ENCODE measurements around the gene DYRK1A. TPM values are rescaled to one million over a fixed set of nuclear protein-coding genes. Genes with fewer than 3 reads are reported as not detected.

Gene DYRK1A
- total RNA-seq, 1 donor = 316 TPM

DNA sequence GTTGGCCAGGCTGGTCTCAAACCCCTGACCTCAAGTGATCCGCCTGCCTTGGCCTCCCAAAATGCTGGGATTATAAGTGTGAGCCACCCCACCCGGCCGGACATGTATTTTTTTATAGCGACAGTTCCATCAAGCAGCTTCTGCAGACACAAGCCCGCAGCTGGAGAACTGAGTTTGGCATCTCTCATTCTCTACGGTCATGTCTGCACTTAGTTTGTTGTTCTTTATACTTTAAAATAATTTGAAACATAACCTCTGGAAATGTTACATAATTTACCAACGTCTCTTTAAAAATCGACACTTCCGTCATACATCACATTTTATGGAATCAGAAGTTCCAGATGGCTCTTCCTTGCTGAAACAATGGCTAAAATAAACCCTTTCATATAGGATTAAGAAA is 183.6 kb downstream of the DYRK1A start:
- Histone ChIP-seq H3K9me3 (ENCODE audit: low read depth, low read length) (no peaks in the 10 kb centered on the region), H3K4me3 (ENCODE audit: low read length) (no peak overlapping the region), H3K4me1 (ENCODE audit: insufficient read depth, low read length) (peaks cover 4% of the 10 kb centered on the region), H3K27me3 (ENCODE audit: insufficient read depth, low read length) (peaks cover 9% of the 10 kb centered on the region)

DNA sequence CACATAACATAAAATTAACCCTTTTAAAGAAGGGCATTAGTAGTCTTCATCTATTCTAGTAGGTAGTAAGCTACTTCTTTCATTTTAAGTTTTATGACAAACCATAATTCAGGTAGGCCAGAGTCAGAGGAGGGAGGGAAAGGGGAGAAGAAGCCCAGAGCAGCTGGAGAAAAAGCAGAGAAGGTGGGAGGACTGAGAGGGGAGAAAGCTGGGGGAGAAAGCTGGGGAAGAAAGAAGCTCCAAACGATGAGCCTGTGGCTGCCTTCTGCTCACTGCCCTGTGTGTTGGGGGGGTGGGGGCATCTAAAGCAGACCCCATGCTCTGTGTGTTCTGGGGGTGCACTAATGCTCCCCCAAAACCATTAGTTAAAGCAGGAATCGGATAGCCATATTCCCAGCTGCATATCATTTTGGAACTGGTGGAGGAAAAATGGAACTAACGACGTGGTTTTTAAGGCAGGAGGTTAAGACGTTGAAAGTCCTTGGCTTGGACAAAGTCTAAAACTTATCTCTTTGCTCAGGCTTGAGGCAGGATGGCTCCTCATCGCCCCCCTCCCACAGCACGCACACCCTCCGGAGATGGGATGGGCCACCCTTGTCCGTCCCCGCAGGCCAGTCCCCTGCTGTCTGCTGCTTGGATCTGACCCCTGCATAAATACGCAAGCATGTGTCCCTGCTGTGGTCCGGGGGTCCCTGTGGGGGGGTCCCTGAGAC is 184.2 kb downstream of the DYRK1A start:
- Histone ChIP-seq H3K9me3 (ENCODE audit: low read depth, low read length) (no peaks in the 10 kb centered on the region), H3K4me3 (ENCODE audit: low read length) (no peak overlapping the region), H3K27me3 (ENCODE audit: insufficient read depth, low read length) (peaks cover 9% of the 10 kb centered on the region), H3K4me1 (ENCODE audit: insufficient read depth, low read length) (peaks cover 4% of the 10 kb centered on the region)

DNA sequence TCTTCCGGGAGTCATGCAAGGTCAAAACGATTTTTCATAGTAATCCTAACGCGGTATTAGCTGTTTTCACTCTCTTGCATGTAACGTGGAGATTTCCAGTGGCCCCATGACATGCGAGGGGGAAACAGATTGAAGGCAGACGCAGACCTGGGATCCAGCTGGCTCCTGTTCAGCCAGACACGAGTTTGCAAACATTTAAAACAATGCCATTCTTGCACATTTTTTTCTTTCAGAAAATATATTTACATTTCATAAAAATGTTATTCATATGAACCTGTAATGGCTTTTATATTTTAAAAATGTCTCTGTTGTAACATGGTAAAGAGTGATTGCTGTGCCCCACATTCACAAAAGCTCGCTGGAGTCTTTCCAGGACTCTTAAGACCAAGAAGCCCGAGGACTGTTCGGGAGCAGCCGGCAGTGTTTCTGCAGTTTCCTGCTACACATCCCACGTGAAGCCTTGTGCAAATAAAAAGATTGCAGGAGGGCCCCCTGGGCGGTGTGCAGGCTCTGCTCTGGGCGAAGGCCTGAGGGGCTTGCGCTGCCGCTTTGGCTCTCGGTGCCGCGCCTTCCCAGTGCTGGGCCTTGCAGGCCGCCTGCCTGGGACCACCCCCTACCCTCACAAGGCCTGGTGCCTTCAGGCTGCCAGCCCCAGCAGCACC is 184.9 kb downstream of the DYRK1A start:
- Histone ChIP-seq H3K4me1 (ENCODE audit: insufficient read depth, low read length) (peaks cover 4% of the 10 kb centered on the region), H3K27me3 (ENCODE audit: insufficient read depth, low read length) (peaks cover 8% of the 10 kb centered on the region), H3K9me3 (ENCODE audit: low read depth, low read length) (no peaks in the 10 kb centered on the region), H3K4me3 (ENCODE audit: low read length) (no peak overlapping the region)

DNA sequence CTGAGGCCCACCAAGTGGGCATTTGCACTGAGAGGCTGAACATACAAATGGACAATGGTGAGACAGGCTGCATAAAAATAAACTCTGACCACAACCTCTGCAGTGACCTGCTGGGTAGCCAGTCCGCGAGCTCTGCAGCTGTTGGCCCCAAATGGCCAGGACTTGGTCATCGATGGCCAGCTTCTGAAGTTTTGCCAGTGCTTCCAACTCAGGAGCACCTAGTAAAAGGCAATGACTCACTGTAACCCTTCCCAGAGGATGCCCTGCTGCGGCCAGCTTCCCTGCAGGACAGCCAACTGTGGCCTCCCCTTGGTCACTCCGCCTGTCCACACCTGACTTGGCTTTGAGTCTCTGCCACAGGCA is 185.4 kb downstream of the DYRK1A start:
- H3K27me3 ChIP-seq (ENCODE audit: insufficient read depth, low read length) = peaks cover 3% of the 10 kb centered on the region
- H3K4me1 ChIP-seq (ENCODE audit: insufficient read depth, low read length) = peaks cover under 1% of the 10 kb centered on the region
- no peak overlapping the region for H3K4me3 ChIP-seq (ENCODE audit: low read length)
- no peaks in the 10 kb centered on the region for H3K9me3 ChIP-seq (ENCODE audit: low read depth, low read length)

DNA sequence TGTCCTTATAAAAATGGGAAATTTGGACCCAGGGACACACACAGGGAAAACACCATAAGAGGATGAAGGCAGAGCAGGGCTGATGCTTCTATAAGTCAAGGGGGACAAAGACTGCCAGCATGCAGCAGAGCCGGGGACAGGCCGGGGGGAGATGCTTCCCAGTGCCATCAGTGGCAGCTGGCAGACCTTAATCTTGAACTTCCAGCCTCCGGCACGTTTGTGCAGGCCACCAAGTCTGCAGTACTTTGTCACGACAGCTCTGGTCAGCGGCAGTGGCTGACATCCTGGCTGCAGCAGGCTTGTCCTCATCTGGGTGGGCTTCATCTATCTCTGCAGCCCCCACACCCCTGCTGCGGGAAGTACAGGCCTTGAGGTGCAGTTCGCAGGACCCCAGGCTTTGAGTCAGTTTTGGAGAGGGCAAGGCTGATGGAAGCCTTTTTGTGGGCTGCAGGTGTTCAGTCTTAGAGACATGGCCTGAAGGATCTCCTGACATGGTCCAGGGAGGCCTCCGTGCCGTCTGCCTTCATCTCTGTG is 186.0 kb downstream of the DYRK1A start:
- no peak overlapping the region for H3K4me3 ChIP-seq (ENCODE audit: low read length)
- H3K4me1 ChIP-seq (ENCODE audit: insufficient read depth, low read length) = no peaks in the 10 kb centered on the region
- no peaks in the 10 kb centered on the region for H3K9me3 ChIP-seq (ENCODE audit: low read depth, low read length)
- no peaks in the 10 kb centered on the region for H3K27me3 ChIP-seq (ENCODE audit: insufficient read depth, low read length)

DNA sequence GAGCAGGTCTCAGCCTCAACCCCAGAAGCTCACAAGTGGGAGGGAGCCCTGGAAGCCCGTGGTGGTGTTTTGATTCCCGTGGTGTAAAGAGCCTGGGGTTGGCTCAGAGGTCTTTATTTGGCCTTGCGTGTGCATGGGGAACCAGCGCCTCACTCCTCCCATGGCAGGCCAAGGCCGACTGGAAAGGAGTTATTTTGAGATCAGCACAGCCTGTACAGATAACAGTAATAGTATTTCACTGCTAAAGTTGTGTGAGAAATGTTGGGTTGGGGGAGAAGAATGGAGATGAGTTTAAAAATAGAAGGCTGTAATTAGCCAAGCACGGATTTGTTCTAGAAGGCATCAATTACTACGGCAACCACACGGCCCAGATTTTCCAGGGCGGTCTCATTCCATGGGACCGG is 186.5 kb downstream of the DYRK1A start:
- no peaks in the 10 kb centered on the region for H3K9me3 ChIP-seq (ENCODE audit: low read depth, low read length)
- H3K4me3 ChIP-seq (ENCODE audit: low read length) = no peak overlapping the region
- no peaks in the 10 kb centered on the region for H3K27me3 ChIP-seq (ENCODE audit: insufficient read depth, low read length)
- no peaks in the 10 kb centered on the region for H3K4me1 ChIP-seq (ENCODE audit: insufficient read depth, low read length)

DNA sequence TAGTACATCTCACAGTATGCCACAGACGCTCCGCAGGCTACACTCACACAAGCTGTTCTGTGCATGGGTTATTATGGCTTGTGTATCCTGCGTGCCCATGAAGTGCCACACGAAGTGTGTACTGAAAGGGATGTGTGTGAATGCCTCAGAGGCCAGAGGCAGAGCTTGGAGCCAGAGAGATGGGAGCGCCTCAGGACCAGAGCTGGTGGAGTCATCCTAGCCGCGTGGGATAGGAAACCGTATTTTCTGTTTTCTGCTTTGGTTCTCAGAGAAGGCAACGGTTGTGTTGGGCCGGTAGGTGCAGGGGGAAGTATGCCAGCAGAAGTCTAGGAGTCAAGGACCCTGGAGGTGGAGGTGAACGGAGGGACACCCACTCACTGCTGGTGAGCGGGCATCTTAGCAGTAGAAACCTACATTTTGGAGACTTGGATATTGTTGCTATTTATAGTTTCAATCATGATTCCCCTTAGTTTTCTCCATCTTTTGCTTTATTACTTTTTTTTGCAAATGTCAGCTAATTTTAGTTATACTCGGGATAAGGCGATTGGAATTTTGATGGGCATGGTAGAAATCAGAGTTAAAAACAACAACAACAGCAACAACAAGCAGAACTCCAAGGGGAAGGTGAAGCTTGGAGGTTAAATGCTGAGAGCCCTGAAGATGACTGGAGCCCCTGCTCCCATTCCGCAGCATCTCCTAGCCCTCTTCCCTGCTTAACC is 188.2 kb downstream of the DYRK1A start:
- H3K27me3 ChIP-seq (ENCODE audit: insufficient read depth, low read length) = no peaks in the 10 kb centered on the region
- H3K4me3 ChIP-seq (ENCODE audit: low read length) = no peak overlapping the region
- H3K9me3 ChIP-seq (ENCODE audit: low read depth, low read length) = no peaks in the 10 kb centered on the region
- H3K4me1 ChIP-seq (ENCODE audit: insufficient read depth, low read length) = no peaks in the 10 kb centered on the region

DNA sequence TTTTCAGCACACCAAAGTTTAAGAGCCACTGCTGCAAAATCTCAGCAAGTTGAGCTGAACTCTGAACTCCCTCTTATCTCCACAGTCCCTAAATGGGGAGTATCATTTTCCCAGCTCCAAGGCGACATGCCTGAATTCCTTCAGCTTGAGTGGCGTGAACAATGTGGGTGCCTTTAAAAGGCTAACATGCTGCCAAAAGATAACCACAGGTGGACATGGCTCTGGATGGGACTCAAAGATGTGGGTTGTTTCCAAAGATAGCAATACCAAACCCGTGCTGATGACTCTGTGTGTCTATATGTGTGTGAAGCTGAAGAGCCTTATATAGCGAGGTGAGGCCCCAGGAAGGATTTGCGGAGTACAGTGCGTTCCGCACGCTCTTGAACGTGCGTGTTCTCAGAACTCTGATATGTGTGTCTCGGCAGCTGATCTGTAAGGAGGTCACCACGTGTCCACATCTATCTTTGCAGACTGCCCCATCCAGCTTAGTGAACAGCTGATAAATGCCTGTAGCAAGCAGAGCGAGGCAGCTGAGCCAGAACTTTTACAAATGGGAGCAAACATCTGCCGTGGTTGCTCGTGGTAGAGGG is 189.2 kb downstream of the DYRK1A start:
- H3K4me3 ChIP-seq (ENCODE audit: low read length) = no peak overlapping the region
- H3K4me1 ChIP-seq (ENCODE audit: insufficient read depth, low read length) = no peaks in the 10 kb centered on the region
- H3K27me3 ChIP-seq (ENCODE audit: insufficient read depth, low read length) = no peaks in the 10 kb centered on the region
- H3K9me3 ChIP-seq (ENCODE audit: low read depth, low read length) = no peaks in the 10 kb centered on the region

DNA sequence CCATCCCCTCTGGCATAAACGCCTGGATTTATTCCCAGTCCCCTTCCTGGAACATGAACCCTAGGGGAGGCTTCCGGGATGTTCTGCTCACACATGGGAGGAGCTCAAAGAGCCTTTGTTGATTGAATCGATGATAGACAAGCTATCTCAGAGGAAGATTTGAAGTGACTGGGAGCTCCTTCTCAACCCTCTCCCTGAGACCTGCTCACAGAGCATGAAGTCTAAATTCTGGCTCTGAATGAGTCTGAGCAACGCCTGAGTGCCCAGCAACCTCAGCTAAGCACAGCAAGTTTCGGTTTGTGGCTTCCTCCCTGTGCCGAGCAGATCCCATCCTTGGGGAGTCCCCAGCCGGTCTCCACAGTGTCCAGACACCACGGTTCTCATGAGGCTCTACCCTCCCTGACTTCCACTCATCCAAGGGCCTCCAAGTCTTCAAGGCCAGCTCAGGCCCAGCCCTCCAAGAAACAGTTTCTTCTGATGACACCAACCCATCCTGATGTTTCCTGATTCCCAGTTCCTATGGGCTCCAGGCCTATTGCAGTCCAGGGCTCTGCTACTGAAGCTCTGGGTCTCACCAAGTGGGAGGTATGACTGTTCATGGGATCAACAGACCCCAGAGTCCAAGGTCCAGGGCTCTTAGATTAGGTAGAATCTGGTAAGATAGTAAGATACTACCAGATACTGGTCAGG is 190.8 kb downstream of the DYRK1A start:
- Histone ChIP-seq H3K9me3 (ENCODE audit: low read depth, low read length) (no peaks in the 10 kb centered on the region), H3K4me3 (ENCODE audit: low read length) (no peak overlapping the region), H3K27me3 (ENCODE audit: insufficient read depth, low read length) (no peaks in the 10 kb centered on the region), H3K4me1 (ENCODE audit: insufficient read depth, low read length) (no peaks in the 10 kb centered on the region)

DNA sequence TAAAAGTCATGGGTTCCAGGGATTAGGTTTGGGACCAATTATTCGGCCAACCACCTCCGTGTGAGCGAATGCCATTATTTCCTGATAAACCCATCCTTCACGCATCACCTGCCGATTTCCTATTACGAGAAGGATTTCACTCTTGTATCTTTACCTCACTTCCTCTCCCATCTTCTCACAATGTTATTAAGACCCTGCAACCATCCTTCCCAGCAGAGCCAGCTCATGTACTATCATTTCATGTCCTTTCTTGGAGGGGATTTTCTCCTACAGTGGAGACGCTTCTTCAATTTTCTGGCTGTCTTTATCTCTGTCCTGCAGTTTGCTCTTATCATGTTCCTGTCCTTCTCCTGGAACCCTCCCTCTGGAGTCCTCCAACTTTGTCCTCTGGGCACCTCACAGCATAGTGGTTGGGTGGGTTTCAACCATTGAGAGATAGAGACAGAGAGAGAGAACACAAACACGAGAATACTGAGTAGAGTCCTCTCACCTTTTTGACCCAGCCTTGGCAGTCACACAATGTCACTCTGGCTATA is 192.2 kb downstream of the DYRK1A start:
- H3K9me3 ChIP-seq (ENCODE audit: low read depth, low read length) = no peaks in the 10 kb centered on the region

DNA sequence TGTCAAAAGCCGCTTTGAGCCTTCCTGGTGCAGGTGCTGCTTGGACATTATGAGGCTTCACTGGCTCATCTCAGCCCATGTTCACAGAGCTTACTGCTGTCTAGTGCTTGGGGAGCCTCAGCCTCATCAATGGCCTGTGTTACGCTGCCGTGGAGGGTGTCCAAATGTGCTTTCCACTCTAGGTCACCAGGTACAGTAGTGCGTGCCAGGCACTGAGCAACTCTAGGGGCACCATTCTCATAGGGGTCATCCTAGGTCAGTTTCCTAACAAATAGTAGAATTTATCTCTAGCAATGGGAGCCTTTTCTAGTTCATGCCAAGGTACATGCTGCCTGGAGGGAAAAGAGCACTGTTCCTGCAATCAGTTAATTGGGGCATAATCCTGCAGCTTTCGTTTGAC is 193.8 kb downstream of the DYRK1A start:
- Histone ChIP-seq H3K9me3 (ENCODE audit: low read depth, low read length) (no peaks in the 10 kb centered on the region), H3K4me1 (ENCODE audit: insufficient read depth, low read length) (peaks cover 21% of the 10 kb centered on the region), H3K4me3 (ENCODE audit: low read length) (no peak overlapping the region), H3K27me3 (ENCODE audit: insufficient read depth, low read length) (no peaks in the 10 kb centered on the region)

More for the DNA sequence above, 192.2 kb downstream of the DYRK1A start:
- H3K4me1 ChIP-seq (ENCODE audit: insufficient read depth, low read length) = peaks cover 8% of the 10 kb centered on the region
- H3K27me3 ChIP-seq (ENCODE audit: insufficient read depth, low read length) = no peaks in the 10 kb centered on the region
- H3K4me3 ChIP-seq (ENCODE audit: low read length) = no peak overlapping the region

DNA sequence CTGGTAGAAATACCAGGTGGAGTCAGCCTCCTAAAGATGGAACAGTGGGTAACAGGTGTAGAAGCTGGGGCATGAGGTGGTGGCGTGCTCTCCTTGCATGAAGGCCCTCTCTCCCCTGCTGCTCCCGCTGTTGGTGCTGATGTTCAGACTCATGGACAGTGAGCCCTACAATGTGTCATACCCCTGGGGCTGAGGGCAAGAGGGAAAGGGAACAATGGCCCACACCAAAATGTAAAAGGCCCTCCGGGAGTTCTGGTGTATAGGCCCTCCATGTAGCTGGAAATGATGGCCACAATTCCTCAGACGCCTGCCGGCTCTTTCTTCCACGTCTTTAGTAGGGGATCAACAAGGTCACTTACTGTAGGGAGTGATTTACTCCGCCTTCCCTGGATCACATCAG is 194.9 kb downstream of the DYRK1A start:
- no peaks in the 10 kb centered on the region for H3K9me3 ChIP-seq (ENCODE audit: low read depth, low read length)
- no peaks in the 10 kb centered on the region for H3K27me3 ChIP-seq (ENCODE audit: insufficient read depth, low read length)
- H3K4me1 ChIP-seq (ENCODE audit: insufficient read depth, low read length) = peaks cover 21% of the 10 kb centered on the region
- no peak overlapping the region for H3K4me3 ChIP-seq (ENCODE audit: low read length)

DNA sequence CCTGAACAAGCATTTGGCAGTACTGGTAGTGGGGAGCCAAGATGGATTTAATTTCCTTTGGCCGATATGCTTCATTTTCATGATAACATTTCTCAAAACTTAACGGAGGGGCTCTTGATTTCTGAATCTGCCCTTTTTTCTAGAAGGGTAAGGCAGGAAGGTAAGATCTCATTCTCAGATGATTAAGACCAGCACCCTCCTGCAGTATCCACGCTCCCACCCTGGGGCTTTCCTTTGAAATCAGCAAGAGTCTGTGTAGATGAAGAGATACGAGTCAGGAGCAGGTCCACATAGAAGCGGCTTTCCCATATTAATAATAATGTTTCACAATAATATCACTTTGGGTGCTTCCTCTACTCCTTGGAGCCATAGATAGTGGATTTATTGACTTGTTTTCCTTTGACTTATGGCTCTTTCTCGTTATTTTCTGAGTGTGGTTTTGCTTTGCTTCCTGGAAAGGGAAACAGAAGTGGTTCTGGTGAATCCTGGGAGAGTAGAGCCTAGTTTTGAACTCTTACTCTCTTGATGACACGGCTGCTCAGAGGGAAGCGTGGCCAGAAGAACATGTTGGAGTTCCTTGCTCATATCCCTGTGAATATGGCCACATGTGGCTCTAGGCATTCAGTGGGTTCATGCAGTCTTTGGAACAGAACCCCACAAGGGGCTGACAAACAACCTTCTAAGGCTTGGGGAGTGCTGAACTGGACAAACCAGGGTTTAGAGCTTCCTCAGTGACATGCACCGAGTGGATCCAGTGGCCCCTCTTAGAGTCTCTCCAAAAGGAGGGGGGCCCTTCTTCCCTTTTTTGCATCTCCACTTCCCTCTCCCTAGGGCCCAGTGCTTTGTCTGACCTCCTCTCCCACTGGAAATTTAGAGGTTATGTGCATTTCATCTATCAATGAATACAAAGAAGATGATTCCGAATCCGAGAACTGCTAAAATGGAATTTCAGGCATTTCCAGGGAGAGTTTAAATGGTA is 195.7 kb downstream of the DYRK1A start:
- Histone ChIP-seq H3K4me3 (ENCODE audit: low read length) (no peak overlapping the region), H3K27me3 (ENCODE audit: insufficient read depth, low read length) (no peaks in the 10 kb centered on the region), H3K4me1 (ENCODE audit: insufficient read depth, low read length) (peaks cover 21% of the 10 kb centered on the region)

More for the DNA sequence above, 195.7 kb downstream of the DYRK1A start:
- H3K9me3 ChIP-seq (ENCODE audit: low read depth, low read length) = no peaks in the 10 kb centered on the region
